ENCODE results near the gene GPN3.
"Not testable (repeated sequence)": the region's sequence is repeated elsewhere in the genome, so short reads cannot be mapped to it uniquely, and the experiment has no call there.

GPN3 gene

GRCh38 chr12:110436231-110436630, 31.8 kb downstream of the GPN3 start:
- no peak for DNase-seq

- DNase-seq: no peak
Measured at GRCh38 chr12:110431957-110432587, 36.0 kb downstream of the GPN3 start.

- DNase-seq: not testable (repeated sequence)
Measured at GRCh38 chr12:110429676-110430075, 38.4 kb downstream of the GPN3 start.

GRCh38 chr12:110426406-110426805, 41.7 kb downstream of the GPN3 start:
- no peak for DNase-seq

GRCh38 chr12:110424237-110424636, 43.8 kb downstream of the GPN3 start:
- no peak for DNase-seq

- no peak for DNase-seq
Measured at GRCh38 chr12:110421701-110422100, 46.4 kb downstream of the GPN3 start.

GRCh38 chr12:110421159-110421661, 46.8 kb downstream of the GPN3 start:
- DNase-seq: no peak

- DNase-seq: not testable (repeated sequence)
Measured at GRCh38 chr12:110420644-110421043, 47.4 kb downstream of the GPN3 start.

GRCh38 chr12:110417113-110417512, 50.9 kb downstream of the GPN3 start:
- DNase-seq: not testable (repeated sequence)

- DNase-seq: not testable (repeated sequence)
Measured at GRCh38 chr12:110410086-110410485, 58.0 kb downstream of the GPN3 start.

GRCh38 chr12:110405126-110405662, 62.9 kb downstream of the GPN3 start:
- not testable (repeated sequence) for DNase-seq

GRCh38 chr12:110403976-110404682, 63.9 kb downstream of the GPN3 start:
- DNase-seq: peak; percentile 81

- peak; percentile 90 for DNase-seq
Measured at GRCh38 chr12:110403146-110403975, 64.7 kb downstream of the GPN3 start, which contains the start of gene ANAPC7. ANAPC7 (minus strand) TSS chr12:110403708; CDS start chr12:110403627, 81 bp downstream.
